Breast epithelium (tissue), 3 donors: ENCODE data around the gene FGFR3.

Experiments used
- CTCF ChIP-seq, 3 donors: fragments of 450-650 bp; IDR thresholded peaks; one replicate each; pipeline ENCODE4 v1.5.1; 2016 to 2017; ENCODE audit warnings: antibody characterized with exemption in 3 of 3, mild to moderate bottlenecking in 3 of 3, moderate library complexity in 3 of 3
- POLR2A ChIP-seq: fragments of 450-650 bp; IDR thresholded peaks from one replicate; pipeline ENCODE4 v1.6.1; 2016; ENCODE audit warnings: antibody characterized with exemption, mild to moderate bottlenecking, moderate library complexity
- POLR2AphosphoS5 ChIP-seq, 3 donors: sonication (generic); formaldehyde crosslinking; IDR thresholded peaks; one replicate each; pipeline ENCODE4 v1.6.1; 2017; ENCODE audit warnings: antibody characterized with exemption in 3 of 3

- TF ChIP-seq POLR2A (no peak), CTCF (IDR thresholded peaks at IDR 0.05) (no peak), POLR2AphosphoS5 (IDR thresholded peaks at IDR 0.05) (no peak)
Observed at GRCh38 chr4:1806596-1807331, 13.7 kb downstream of the FGFR3 start.
